Esophagus squamous epithelium (tissue), 5 donors: ENCODE data around the gene P3H2. TPM values are rescaled to one million over a fixed set of nuclear protein-coding genes. Genes with fewer than 3 reads are reported as not detected.
"Not testable (repeated sequence)": the region's sequence is repeated elsewhere in the genome, so short reads cannot be mapped to it uniquely, and the experiment has no call there.

Experiments
- DNase-seq: peaks from one replicate; lab custom pipeline; 2025; lab: John Stamatoyannopoulos, UW
- H3K27ac ChIP-seq, 4 donors: fragments of 200-600 bp; sonication (generic); one replicate each; pipeline ENCODE4 v1.5.1; 2016 to 2019; ENCODE audit warnings: mild to moderate bottlenecking in 1 of 4
- H3K27me3 ChIP-seq, 4 donors: fragments of 200-600 bp; sonication (generic); 1 replicate in 3 of 4; 2 replicates in 1 of 4; pipeline versions ENCODE4 v1.5.1 to v1.6.0; 2017 to 2021; ENCODE audit warnings: antibody characterized with exemption in 1 of 4
- H3K36me3 ChIP-seq, 3 donors: fragments of 200-600 bp; sonication (generic); one replicate each; pipeline ENCODE4 v1.5.1; 2016 to 2019
- H3K4me1 ChIP-seq, 3 donors: fragments of 200-600 bp; sonication (generic); one replicate each; pipeline ENCODE4 v1.5.1; 2017 to 2019
- H3K4me3 ChIP-seq, 4 donors: fragments of 200-600 bp; sonication (generic); 1 replicate in 3 of 4; 2 replicates in 1 of 4; pipeline ENCODE4 v1.5.1; 2016 to 2019; ENCODE audit warnings: mild to moderate bottlenecking in 2 of 4, moderate library complexity in 1 of 4
- H3K9me3 ChIP-seq, 3 donors: fragments of 200-600 bp; sonication (generic); one replicate each; pipeline ENCODE4 v1.5.1; 2016 to 2019
- POLR2A ChIP-seq, 4 donors: fragments of 450-650 bp; IDR thresholded peaks; one replicate each; pipeline ENCODE4 v1.6.1; 2017; ENCODE audit warnings: antibody characterized with exemption in 4 of 4, mild to moderate bottlenecking in 4 of 4, moderate library complexity in 3 of 4
- WGBS, 2 donors: methylation state at CpG; one replicate each; pipeline ENCODE4 v1.1.5; 2018; 5-methylcytosine and 5-hydroxymethylcytosine counted together
- intact Hi-C: fragments of 100-400 bp; cut with DNase I; formaldehyde crosslinking; loops from one replicate; pipeline ENCODE4 v1.15.0; 2022
- total RNA-seq, 4 donors: library from RNA; depleted of rRNA; stranded (reverse); fragments of >200 nt; gene quantifications; one replicate each; pipeline ENCODE4 v1.1.0, GENCODE V29; 2016
- TF ChIP-seq, protein P1 (sequence below), 6 experiments: fragments of 450-650 bp in 4 of 6; fragments of 200-600 bp in 2 of 6; sonication (generic) in 2 of 6; IDR thresholded peaks; one replicate each; pipeline ENCODE4 v1.5.1; 2016 to 2019; ENCODE audit warnings: antibody characterized with exemption in 6 of 6, mild to moderate bottlenecking in 4 of 6, moderate library complexity in 4 of 6
- donor health status: DM: yes; HTN: yes; CAD: no.

Gene P3H2
- total RNA-seq, 4 donors from 2014 or later = 16.5 to 41.2 (median 34.0) TPM

DNA sequence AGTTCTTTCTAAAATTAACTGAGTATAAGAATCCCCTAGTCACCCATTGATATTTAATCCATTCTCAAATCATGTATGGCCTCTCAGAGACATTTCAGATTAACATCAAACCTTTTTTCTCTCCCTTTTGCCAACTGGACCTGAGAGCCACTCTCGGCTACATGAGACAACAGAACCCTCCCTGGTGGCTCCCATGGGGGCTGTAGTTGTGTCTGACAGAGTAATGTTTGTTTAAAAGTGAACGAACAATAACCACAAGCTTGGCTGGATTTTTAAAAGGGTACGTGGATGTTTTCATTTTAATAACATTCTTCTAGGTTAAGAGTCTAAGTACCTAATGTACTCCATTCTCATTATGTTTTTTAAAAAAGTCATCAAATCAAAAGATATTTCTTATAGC is 37.1 kb downstream of the P3H2 start:
- WGBS, 2 donors = 70 to 75% methylated on average over 3 of the region's 3 CpGs
- no peak for DNase-seq
- Histone ChIP-seq H3K4me1 (no peaks in the 10 kb centered on the region), H3K27ac (no peak overlapping the region), H3K4me3 (no peak overlapping the region), H3K27me3 (no peaks in the 10 kb centered on the region), H3K36me3 (no peaks in the 10 kb centered on the region), H3K9me3 (no peaks in the 10 kb centered on the region)
- no peak for TF ChIP-seq POLR2A (IDR thresholded peaks at IDR 0.05)
- TF ChIP-seq, protein P1, sequence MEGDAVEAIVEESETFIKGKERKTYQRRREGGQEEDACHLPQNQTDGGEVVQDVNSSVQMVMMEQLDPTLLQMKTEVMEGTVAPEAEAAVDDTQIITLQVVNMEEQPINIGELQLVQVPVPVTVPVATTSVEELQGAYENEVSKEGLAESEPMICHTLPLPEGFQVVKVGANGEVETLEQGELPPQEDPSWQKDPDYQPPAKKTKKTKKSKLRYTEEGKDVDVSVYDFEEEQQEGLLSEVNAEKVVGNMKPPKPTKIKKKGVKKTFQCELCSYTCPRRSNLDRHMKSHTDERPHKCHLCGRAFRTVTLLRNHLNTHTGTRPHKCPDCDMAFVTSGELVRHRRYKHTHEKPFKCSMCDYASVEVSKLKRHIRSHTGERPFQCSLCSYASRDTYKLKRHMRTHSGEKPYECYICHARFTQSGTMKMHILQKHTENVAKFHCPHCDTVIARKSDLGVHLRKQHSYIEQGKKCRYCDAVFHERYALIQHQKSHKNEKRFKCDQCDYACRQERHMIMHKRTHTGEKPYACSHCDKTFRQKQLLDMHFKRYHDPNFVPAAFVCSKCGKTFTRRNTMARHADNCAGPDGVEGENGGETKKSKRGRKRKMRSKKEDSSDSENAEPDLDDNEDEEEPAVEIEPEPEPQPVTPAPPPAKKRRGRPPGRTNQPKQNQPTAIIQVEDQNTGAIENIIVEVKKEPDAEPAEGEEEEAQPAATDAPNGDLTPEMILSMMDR (IDR thresholded peaks at IDR 0.05) = no peak
- intact Hi-C loops = no loop called here

DNA sequence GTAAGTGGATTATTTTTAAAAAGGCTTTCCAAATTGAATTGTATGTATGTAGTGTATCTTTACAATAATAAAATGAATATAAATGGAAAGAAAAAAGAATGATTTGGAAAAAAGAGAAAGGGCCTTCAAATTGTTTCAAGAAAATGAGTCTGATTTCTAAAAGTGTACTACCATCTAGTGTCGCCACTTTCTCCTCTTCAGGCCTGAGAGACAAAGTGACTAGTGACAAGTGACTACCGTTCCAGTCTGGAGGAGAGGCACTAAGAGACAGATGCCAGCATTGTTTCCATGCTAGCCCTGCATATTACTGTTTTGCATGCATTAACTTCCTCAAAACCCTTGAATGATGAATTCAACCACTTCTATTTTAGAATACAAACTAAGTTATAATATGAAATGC is 39.3 kb downstream of the P3H2 start:
- 80 to 84% methylated on average over 2 of the region's 2 CpGs for WGBS, 2 donors
- intact Hi-C loops = no loop called here
- Histone ChIP-seq H3K27me3 (no peaks in the 10 kb centered on the region), H3K4me3 (no peak overlapping the region), H3K9me3 (no peaks in the 10 kb centered on the region), H3K4me1 (peaks cover 0 to 10% (median 10%) of the 10 kb centered on the region in 3 donors), H3K27ac (no peak overlapping the region), H3K36me3 (no peaks in the 10 kb centered on the region)
- no peak for DNase-seq
- TF ChIP-seq, protein P1 (IDR thresholded peaks at IDR 0.05) = no peak
- TF ChIP-seq POLR2A (IDR thresholded peaks at IDR 0.05) = no peak

DNA sequence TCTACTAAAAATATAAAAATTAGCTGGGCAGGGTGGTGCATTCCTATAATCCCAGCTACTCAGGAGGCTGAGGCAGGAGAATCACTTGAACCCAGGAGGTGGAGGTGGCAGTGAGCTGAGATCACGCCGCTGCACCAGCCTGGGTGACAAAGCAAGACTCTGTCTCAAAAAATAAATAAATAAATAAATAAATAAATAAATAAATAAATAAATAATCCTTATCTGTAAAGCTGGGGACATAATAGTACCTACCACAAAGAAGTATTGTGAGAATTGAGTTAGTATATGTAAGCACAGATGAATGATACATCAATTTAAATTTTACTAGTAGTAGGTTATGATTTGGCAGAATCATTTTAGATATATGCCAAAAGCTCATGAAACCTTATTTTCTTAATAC is 41.5 kb downstream of the P3H2 start:
- H3K36me3 ChIP-seq, H3K27me3 ChIP-seq, H3K4me3 ChIP-seq, H3K27ac ChIP-seq, H3K9me3 ChIP-seq, intact Hi-C loops, DNase-seq: not testable (repeated sequence)
- peaks cover 0 to 19% (median 12%) of the 10 kb centered on the region in 3 donors for H3K4me1 ChIP-seq
- WGBS, 2 donors = 96 to 97% methylated on average over 2 of the region's 2 CpGs

DNA sequence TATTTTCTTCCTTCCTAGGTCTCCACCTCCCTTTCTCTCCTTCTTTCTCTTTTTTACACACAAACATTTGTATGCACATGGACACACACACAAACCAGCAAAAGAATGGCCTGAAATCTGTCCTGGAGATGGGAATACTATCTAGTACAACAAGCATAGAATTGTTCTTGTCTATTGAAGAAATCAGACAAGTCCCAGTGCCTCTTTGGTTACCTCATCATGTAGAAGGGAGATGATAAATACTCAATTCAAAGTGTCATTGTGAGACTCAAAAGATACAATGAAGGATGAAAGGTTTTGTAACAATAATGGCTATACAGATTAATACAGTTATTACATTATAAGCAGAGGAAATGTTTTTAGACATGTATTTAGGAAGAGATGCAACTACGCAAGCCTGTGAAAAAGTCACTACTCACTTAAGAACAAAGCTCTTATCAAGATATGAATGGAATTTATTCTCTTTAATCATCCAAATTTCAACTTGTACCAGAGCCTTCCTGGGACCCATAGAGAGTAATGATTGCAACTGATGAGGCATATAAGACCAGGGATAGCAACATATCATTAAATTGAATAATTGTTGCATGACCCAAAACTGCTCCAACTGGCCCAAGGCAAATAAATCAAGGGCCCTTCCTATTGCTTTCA is 43.2 kb downstream of the P3H2 start:
- WGBS, 2 donors = 42% methylated on average over 1 of the region's 1 CpG
- no peak for DNase-seq

DNA sequence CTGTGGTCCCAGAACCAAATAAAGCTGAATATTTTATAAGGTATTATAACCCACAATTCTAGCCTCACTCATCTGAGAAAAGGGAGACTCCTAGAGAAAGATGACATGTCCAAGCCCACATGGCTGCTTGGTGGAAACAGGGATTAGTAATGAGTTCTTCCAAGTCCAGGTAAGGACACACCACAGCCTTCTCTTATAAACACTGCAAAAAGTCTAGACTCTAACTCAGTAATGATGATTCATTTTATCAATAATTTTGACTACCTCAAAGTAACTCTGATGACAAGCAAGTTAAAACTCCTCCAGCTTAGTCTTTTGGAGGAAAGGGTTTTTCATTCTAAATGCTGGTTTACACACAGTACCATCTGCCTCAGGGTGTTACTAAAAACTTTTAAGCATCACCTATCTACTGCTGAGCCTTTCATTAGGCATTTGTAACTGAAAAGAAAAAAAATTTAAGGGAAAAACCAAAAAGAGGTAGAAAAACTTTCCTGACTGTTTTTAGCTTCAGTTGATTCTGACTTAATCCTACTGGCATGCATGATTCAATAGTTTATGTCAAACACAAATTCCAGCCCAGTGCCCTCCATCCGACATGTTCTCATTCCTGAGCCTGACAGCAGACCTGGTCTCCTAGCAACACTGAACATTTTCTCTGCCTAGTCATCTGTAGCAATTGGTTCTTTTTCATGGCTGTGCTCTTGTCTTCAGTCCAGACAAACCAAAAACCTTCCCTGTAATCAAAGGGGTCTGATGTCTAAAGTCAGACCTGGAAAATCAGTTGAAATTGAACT is 43.9 kb downstream of the P3H2 start:
- Histone ChIP-seq H3K9me3 (no peaks in the 10 kb centered on the region), H3K27ac (peak overlapping the region; percentile 36 to 63 (median 42)), H3K4me3 (no peak overlapping the region), H3K36me3 (no peaks in the 10 kb centered on the region), H3K4me1 (peaks cover 0 to 19% (median 12%) of the 10 kb centered on the region in 3 donors), H3K27me3 (no peaks in the 10 kb centered on the region)
- intact Hi-C loops = no loop called here
- 22 to 43% methylated on average over 1 of the region's 1 CpG for WGBS, 2 donors
- no peak for DNase-seq
- TF ChIP-seq, protein P1 (IDR thresholded peaks at IDR 0.05) = no peak
- no peak for TF ChIP-seq POLR2A (IDR thresholded peaks at IDR 0.05)

More for the DNA sequence above, 43.2 kb downstream of the P3H2 start:
- intact Hi-C loops = no loop called here
- no peaks in the 10 kb centered on the region for H3K36me3 ChIP-seq
- H3K4me3 ChIP-seq = no peak overlapping the region
- no peaks in the 10 kb centered on the region for H3K9me3 ChIP-seq
- peak overlapping the region in 1 of 4 donors; percentile 57 for H3K27ac ChIP-seq
- peaks cover 0 to 19% (median 12%) of the 10 kb centered on the region in 3 donors for H3K4me1 ChIP-seq
- TF ChIP-seq, protein P1 (IDR thresholded peaks at IDR 0.05) = no peak
- no peak for TF ChIP-seq POLR2A (IDR thresholded peaks at IDR 0.05)
- no peaks in the 10 kb centered on the region for H3K27me3 ChIP-seq
